Neural cell (in vitro differentiated cells): Measurements from ENCODE around the gene C14orf180. TPM values are rescaled to one million over a fixed set of nuclear protein-coding genes. Genes with fewer than 3 reads are reported as not detected.

Experiments used
- H2AFZ ChIP-seq: fragments of 200-600, 300-800 bp; sonication (generic), shearing (Covaris generic); 2 replicates; pipeline ENCODE4 v1.6.0; 2014; ENCODE audit warnings: low read depth, mild to moderate bottlenecking, antibody characterized with exemption, low read length, moderate library complexity
- H3F3A ChIP-seq: fragments of 200-600 bp; shearing (Covaris generic); 2 replicates; pipeline ENCODE4 v1.6.1; 2016; ENCODE audit warnings: mild to moderate bottlenecking, moderate library complexity, mixed read lengths, antibody characterized with exemption, low read length; ENCODE audit not compliant: insufficient read depth, poor library complexity, severe bottlenecking
- H3K27ac ChIP-seq: fragments of 200-600, 300-800 bp; sonication (generic), shearing (Covaris generic); 2 replicates; pipeline ENCODE4 v1.5.1; 2014; ENCODE audit warnings: mild to moderate bottlenecking, low read length, moderate library complexity
- H3K27me3 ChIP-seq: fragments of 300-800, 200-600 bp; sonication (generic), shearing (Covaris generic); 2 replicates; pipeline ENCODE4 v1.6.0; 2014; ENCODE audit warnings: mild to moderate bottlenecking, low read depth, low read length, moderate library complexity; ENCODE audit not compliant: insufficient read depth
- H3K36me3 ChIP-seq: fragments of 300-800, 200-600 bp; sonication (generic), shearing (Covaris generic); 2 replicates; pipeline ENCODE4 v1.5.1; 2014; ENCODE audit warnings: mild to moderate bottlenecking, antibody characterized with exemption, low read length, moderate library complexity; ENCODE audit not compliant: insufficient read depth
- H3K4me2 ChIP-seq: fragments of 300-800, 200-600 bp; sonication (generic), shearing (Covaris generic); 2 replicates; pipeline ENCODE4 v1.6.0; 2014; ENCODE audit warnings: mild to moderate bottlenecking, low read length
- H3K4me3 ChIP-seq: fragments of 300-800, 200-600 bp; sonication (generic), shearing (Covaris generic); 2 replicates; pipeline ENCODE4 v1.5.1; 2014; ENCODE audit warnings: mild to moderate bottlenecking, low read length, moderate library complexity
- H3K79me2 ChIP-seq: fragments of 200-600 bp; shearing (Covaris generic); replicated peaks from 2 replicates; pipeline ENCODE4 v1.6.0; 2014; ENCODE audit warnings: mild to moderate bottlenecking, low read length, moderate library complexity; ENCODE audit not compliant: insufficient read depth
- H3K9ac ChIP-seq: fragments of 300-800, 200-600 bp; sonication (generic), shearing (Covaris generic); 2 replicates; pipeline ENCODE4 v1.6.1; 2016; ENCODE audit warnings: mild to moderate bottlenecking, low read length, mixed read lengths
- H3K9me2 ChIP-seq: fragments of 200-600 bp; shearing (Covaris generic); 2 replicates; pipeline ENCODE4 v1.6.1; 2016; ENCODE audit warnings: mild to moderate bottlenecking, low read length, mixed read lengths; ENCODE audit not compliant: insufficient read depth
- H3K9me3 ChIP-seq: fragments of 200-600, 300-800 bp; sonication (generic), shearing (Covaris generic); 2 replicates; pipeline ENCODE4 v1.6.1; 2016; ENCODE audit warnings: mild to moderate bottlenecking, mixed run types, low read length, moderate library complexity, mixed read lengths
- H4K20me1 ChIP-seq: fragments of 200-600 bp; shearing (Covaris generic); 2 replicates; pipeline ENCODE4 v1.6.1; 2016; ENCODE audit warnings: mild to moderate bottlenecking, mixed run types; ENCODE audit not compliant: insufficient read depth
- EP300 ChIP-seq: fragments of 450-650 bp; conservative IDR thresholded peaks from 2 replicates; pipeline ENCODE4 v1.6.1; 2014; ENCODE audit warnings: antibody characterized with exemption, mild to moderate bottlenecking, moderate library complexity; ENCODE audit not compliant: poor library complexity, severe bottlenecking
- EZH2 ChIP-seq: fragments of 200-600, 300-800 bp; shearing (Covaris generic), sonication (generic); IDR thresholded peaks from 2 replicates; pipeline ENCODE4 v1.6.1; 2014; ENCODE audit warnings: antibody characterized with exemption, low read length, borderline replicate concordance, mild to moderate bottlenecking; ENCODE audit not compliant: insufficient read depth, poor library complexity, severe bottlenecking
- MXI1 ChIP-seq: fragments of 450-650 bp; conservative IDR thresholded peaks from 2 replicates; pipeline ENCODE4 v1.6.1; 2014; ENCODE audit warnings: antibody characterized with exemption, mild to moderate bottlenecking; ENCODE audit not compliant: poor library complexity, severe bottlenecking
- POLR2AphosphoS5 ChIP-seq: IDR thresholded peaks from 2 replicates; pipeline ENCODE4 v1.6.1; 2012
- RAD21 ChIP-seq: fragments of 450-650 bp; conservative IDR thresholded peaks from 2 replicates; pipeline ENCODE4 v1.6.1; 2014; ENCODE audit warnings: antibody characterized with exemption, mild to moderate bottlenecking, moderate library complexity
- SMC3 ChIP-seq: fragments of 450-650 bp; conservative IDR thresholded peaks from 2 replicates; pipeline ENCODE4 v1.6.1; 2014; ENCODE audit warnings: antibody characterized with exemption, mild to moderate bottlenecking, moderate library complexity; ENCODE audit not compliant: poor library complexity
- TAF1 ChIP-seq: IDR thresholded peaks from 2 replicates; pipeline ENCODE4 v1.6.1; 2012; ENCODE audit warnings: low read depth
- polyA plus RNA-seq: library from polyadenylated mRNA; depleted of rRNA; stranded (reverse); fragments of >200 nt; gene quantifications from 2 replicates; pipeline ENCODE4 v1.2.3, GENCODE V29; 2014
- TF ChIP-seq, protein P1 (sequence below): fragments of 450-650 bp; IDR thresholded peaks from 2 replicates; pipeline ENCODE4 v1.5.1; 2014; ENCODE audit warnings: antibody characterized with exemption, mild to moderate bottlenecking, moderate library complexity; ENCODE audit not compliant: poor library complexity, severe bottlenecking
- TF ChIP-seq, protein P2 (sequence below): IDR thresholded peaks from 2 replicates; pipeline ENCODE4 v1.6.1; 2012; ENCODE audit warnings: borderline replicate concordance

Gene C14orf180
- polyA plus RNA-seq, 1 donor from 2014 or later: not detected

DNA sequence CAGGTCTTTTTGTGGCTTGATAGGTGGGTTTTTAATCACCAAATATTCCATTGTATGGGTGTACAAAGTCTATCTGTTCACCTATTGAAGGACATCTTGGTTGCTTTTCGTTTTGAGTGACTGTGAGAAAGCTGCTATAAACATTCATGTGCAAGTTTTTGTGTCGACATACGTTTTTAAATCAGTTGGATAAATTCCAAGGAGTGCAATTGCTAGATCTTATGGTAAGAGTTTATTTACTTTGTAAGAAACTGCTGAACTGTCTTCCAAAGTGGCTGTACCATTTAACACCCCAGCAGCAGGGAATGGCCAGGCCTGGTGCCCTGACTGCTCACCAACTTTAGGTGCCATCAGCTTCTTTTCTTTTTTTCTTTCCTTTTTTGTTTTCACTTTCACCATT lies 45.5 kb upstream of the C14orf180 start:
- Histone ChIP-seq H3K9ac (no peak overlapping the region), H3K9me3 (no peaks in the 10 kb centered on the region), H3K4me2 (no peak overlapping the region), H3K4me3 (no peak overlapping the region), H3K9me2 (no peaks in the 10 kb centered on the region), H3F3A (no peaks in the 10 kb centered on the region), H2AFZ (no peak overlapping the region), H3K27ac (no peak overlapping the region), H4K20me1 (no peaks in the 10 kb centered on the region), H3K27me3 (no peaks in the 10 kb centered on the region), H3K36me3 (no peaks in the 10 kb centered on the region), H3K79me2 (no peaks in the 10 kb centered on the region)
- TF ChIP-seq SMC3 (no peak), MXI1 (no peak), EZH2 (no peak), EP300 (no peak), POLR2AphosphoS5 (no peak), RAD21 (no peak), TAF1 (no peak)
- TF ChIP-seq, protein P1, sequence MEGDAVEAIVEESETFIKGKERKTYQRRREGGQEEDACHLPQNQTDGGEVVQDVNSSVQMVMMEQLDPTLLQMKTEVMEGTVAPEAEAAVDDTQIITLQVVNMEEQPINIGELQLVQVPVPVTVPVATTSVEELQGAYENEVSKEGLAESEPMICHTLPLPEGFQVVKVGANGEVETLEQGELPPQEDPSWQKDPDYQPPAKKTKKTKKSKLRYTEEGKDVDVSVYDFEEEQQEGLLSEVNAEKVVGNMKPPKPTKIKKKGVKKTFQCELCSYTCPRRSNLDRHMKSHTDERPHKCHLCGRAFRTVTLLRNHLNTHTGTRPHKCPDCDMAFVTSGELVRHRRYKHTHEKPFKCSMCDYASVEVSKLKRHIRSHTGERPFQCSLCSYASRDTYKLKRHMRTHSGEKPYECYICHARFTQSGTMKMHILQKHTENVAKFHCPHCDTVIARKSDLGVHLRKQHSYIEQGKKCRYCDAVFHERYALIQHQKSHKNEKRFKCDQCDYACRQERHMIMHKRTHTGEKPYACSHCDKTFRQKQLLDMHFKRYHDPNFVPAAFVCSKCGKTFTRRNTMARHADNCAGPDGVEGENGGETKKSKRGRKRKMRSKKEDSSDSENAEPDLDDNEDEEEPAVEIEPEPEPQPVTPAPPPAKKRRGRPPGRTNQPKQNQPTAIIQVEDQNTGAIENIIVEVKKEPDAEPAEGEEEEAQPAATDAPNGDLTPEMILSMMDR: no peak
- TF ChIP-seq, protein P2, sequence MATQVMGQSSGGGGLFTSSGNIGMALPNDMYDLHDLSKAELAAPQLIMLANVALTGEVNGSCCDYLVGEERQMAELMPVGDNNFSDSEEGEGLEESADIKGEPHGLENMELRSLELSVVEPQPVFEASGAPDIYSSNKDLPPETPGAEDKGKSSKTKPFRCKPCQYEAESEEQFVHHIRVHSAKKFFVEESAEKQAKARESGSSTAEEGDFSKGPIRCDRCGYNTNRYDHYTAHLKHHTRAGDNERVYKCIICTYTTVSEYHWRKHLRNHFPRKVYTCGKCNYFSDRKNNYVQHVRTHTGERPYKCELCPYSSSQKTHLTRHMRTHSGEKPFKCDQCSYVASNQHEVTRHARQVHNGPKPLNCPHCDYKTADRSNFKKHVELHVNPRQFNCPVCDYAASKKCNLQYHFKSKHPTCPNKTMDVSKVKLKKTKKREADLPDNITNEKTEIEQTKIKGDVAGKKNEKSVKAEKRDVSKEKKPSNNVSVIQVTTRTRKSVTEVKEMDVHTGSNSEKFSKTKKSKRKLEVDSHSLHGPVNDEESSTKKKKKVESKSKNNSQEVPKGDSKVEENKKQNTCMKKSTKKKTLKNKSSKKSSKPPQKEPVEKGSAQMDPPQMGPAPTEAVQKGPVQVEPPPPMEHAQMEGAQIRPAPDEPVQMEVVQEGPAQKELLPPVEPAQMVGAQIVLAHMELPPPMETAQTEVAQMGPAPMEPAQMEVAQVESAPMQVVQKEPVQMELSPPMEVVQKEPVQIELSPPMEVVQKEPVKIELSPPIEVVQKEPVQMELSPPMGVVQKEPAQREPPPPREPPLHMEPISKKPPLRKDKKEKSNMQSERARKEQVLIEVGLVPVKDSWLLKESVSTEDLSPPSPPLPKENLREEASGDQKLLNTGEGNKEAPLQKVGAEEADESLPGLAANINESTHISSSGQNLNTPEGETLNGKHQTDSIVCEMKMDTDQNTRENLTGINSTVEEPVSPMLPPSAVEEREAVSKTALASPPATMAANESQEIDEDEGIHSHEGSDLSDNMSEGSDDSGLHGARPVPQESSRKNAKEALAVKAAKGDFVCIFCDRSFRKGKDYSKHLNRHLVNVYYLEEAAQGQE: no peak

DNA sequence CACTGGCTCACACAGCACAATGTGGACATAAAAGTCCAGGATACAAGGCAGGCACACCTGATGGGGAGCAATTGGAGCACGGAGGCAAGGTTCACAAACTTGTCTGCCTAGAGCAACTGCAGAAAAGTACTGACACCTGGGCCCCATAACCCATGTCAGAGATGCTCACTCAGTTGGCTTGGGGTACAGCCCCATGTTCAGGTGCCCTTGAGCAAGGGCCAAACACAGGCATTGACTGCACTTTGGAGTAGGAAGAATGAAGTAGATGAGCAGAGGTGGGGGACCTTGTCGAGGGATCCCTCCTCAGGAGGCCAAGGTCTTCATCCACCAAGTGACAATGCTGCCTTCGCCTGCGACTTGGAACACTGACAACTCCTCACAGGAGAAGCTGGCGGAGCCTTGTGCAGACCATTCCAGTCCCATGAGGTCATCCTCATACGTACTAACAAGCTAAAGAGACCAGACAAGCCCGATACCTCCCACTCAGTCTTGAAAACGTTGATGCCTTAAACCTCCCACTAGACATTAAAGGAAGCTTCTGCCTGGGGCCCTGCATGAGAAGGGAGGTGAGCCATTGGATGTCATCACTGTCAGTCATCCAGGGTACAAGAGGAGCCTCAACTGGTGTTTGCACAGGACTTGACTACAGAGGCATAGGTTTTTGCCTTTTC lies 42.5 kb upstream of the C14orf180 start:
- no peaks in the 10 kb centered on the region for H3F3A ChIP-seq
- H3K4me3 ChIP-seq: no peak overlapping the region
- H3K9ac ChIP-seq: no peak overlapping the region
- no peaks in the 10 kb centered on the region for H3K9me2 ChIP-seq
- no peaks in the 10 kb centered on the region for H3K79me2 ChIP-seq
- H4K20me1 ChIP-seq: no peaks in the 10 kb centered on the region
- no peaks in the 10 kb centered on the region for H3K27me3 ChIP-seq
- no peaks in the 10 kb centered on the region for H3K9me3 ChIP-seq
- no peak overlapping the region for H2AFZ ChIP-seq
- H3K27ac ChIP-seq: no peak overlapping the region
- no peak for TF ChIP-seq SMC3
- TF ChIP-seq MXI1: no peak
- TF ChIP-seq EZH2: no peak
- TF ChIP-seq, protein P1: no peak
- no peak for TF ChIP-seq RAD21
- TF ChIP-seq, protein P2: no peak
- no peak for TF ChIP-seq EP300
- H3K4me2 ChIP-seq: no peak overlapping the region
- no peaks in the 10 kb centered on the region for H3K36me3 ChIP-seq
